ENCODE measurements around the gene BOLA1.
"Not testable (repeated sequence)": the region's sequence is repeated elsewhere in the genome, so short reads cannot be mapped to it uniquely, and the experiment has no call there.

DNA sequence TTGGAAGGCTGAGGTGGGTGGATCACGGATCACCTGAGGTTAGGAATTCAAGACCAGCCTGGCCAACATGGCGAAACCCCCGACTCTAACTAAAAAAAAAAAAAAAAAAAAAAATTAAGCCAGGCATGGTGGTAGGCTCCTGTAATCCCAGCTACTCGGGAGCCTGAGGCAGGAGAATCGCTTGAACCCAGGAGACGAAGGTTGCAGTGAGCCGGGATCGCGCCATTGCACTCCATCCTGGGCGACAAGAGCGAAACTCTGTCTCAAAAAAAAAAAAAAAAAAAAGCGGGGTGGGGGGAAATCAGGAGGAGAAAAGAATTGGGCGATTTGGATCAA, 39.3 kb downstream of the BOLA1 start:
- TF ChIP-seq POLR2A (IDR thresholded peaks at IDR 0.05) = not testable (repeated sequence)
- TF ChIP-seq, protein P1, sequence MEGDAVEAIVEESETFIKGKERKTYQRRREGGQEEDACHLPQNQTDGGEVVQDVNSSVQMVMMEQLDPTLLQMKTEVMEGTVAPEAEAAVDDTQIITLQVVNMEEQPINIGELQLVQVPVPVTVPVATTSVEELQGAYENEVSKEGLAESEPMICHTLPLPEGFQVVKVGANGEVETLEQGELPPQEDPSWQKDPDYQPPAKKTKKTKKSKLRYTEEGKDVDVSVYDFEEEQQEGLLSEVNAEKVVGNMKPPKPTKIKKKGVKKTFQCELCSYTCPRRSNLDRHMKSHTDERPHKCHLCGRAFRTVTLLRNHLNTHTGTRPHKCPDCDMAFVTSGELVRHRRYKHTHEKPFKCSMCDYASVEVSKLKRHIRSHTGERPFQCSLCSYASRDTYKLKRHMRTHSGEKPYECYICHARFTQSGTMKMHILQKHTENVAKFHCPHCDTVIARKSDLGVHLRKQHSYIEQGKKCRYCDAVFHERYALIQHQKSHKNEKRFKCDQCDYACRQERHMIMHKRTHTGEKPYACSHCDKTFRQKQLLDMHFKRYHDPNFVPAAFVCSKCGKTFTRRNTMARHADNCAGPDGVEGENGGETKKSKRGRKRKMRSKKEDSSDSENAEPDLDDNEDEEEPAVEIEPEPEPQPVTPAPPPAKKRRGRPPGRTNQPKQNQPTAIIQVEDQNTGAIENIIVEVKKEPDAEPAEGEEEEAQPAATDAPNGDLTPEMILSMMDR (IDR thresholded peaks at IDR 0.05) = not testable (repeated sequence)
